Activated T-cell treated with anti-CD3 and anti-CD28 coated beads for 1 hour (primary cell): ENCODE measurements around the gene VPS37C.

Experiments used
- DNase-seq: peaks from one replicate; pipeline ENCODE4 v3.0.0-alpha.2; 2020; ENCODE audit warnings: low read depth

The VPS37C gene

GRCh38 chr11:61133145-61133544 lies 28.1 kb downstream of the VPS37C start:
- DNase-seq = no peak

- no peak for DNase-seq
These were observed 28.6 kb downstream of the VPS37C start for GRCh38 chr11:61132646-61133045.

GRCh38 chr11:61131998-61132555 lies 29.1 kb downstream of the VPS37C start:
- DNase-seq = no peak

GRCh38 chr11:61131586-61131985 lies 29.6 kb downstream of the VPS37C start:
- no peak for DNase-seq

GRCh38 chr11:61131186-61131585 lies 30.0 kb downstream of the VPS37C start:
- no peak for DNase-seq

GRCh38 chr11:61129639-61130523 lies 31.3 kb downstream of the VPS37C start:
- DNase-seq = peak; percentile 87

GRCh38 chr11:61128947-61129638 lies 32.1 kb downstream of the VPS37C start:
- DNase-seq = no peak

- DNase-seq = no peak
These were observed 33.2 kb downstream of the VPS37C start for GRCh38 chr11:61127991-61128390.

GRCh38 chr11:61126256-61126655 lies 35.0 kb downstream of the VPS37C start:
- no peak for DNase-seq

- DNase-seq = no peak
These were observed 35.9 kb downstream of the VPS37C start for GRCh38 chr11:61125310-61125684.

- DNase-seq = no peak
These were observed 36.5 kb downstream of the VPS37C start for GRCh38 chr11:61124574-61125309.

GRCh38 chr11:61123775-61124571 lies 37.3 kb downstream of the VPS37C start:
- no peak for DNase-seq

GRCh38 chr11:61122761-61123160 lies 38.5 kb downstream of the VPS37C start:
- no peak for DNase-seq

GRCh38 chr11:61121917-61122316 lies 39.3 kb downstream of the VPS37C start:
- no peak for DNase-seq

GRCh38 chr11:61121192-61121831 lies 39.9 kb downstream of the VPS37C start:
- DNase-seq = no peak

- DNase-seq = no peak
These were observed 40.5 kb downstream of the VPS37C start for GRCh38 chr11:61120706-61121191.

GRCh38 chr11:61120099-61120705 lies 41.0 kb downstream of the VPS37C start:
- no peak for DNase-seq

GRCh38 chr11:61119571-61119970 lies 41.7 kb downstream of the VPS37C start:
- no peak for DNase-seq

- DNase-seq = no peak
These were observed 42.2 kb downstream of the VPS37C start for GRCh38 chr11:61119055-61119454.

- no peak for DNase-seq
These were observed 42.8 kb downstream of the VPS37C start for GRCh38 chr11:61118406-61118805.
